HepG2 (cell line): Measurements from ENCODE around the gene HEXIM1. TPM values are rescaled to one million over a fixed set of nuclear protein-coding genes. Genes with fewer than 3 reads are reported as not detected.

ENCODE experiments used
- ASH2L ChIP-seq: fragments of 300-600, 200-600 bp; sonication (generic); IDR thresholded peaks from 2 replicates; pipeline ENCODE4 v1.7.0; 2017; ENCODE audit warnings: low read depth, mild to moderate bottlenecking, moderate library complexity, mixed read lengths, low read length; ENCODE audit not compliant: insufficient read length
- HMGA1 ChIP-seq: sonication (generic); formaldehyde crosslinking; conservative IDR thresholded peaks from 2 replicates; pipeline ENCODE4 v1.4.0; 2020; ENCODE audit warnings: missing genetic modification reagents
- KDM4B ChIP-seq: sonication (generic); formaldehyde crosslinking; IDR thresholded peaks from 2 replicates; pipeline ENCODE4 v1.4.0; 2020; ENCODE audit warnings: missing genetic modification reagents
- NR2F1 ChIP-seq, 2 experiments: fragments of 450-650 bp in 1 of 2; formaldehyde crosslinking in 1 of 2; IDR thresholded peaks; 2 replicates each; pipeline versions ENCODE4 v1.5.0 to v1.6.1; 2016 to 2020; ENCODE audit warnings: mild to moderate bottlenecking in 1 of 2, missing compliant biosample characterization in 1 of 2, missing genetic modification reagents in 1 of 2, moderate library complexity in 1 of 2
- PHB2 ChIP-seq: fragments of 450-650 bp; IDR thresholded peaks from 2 replicates; pipeline ENCODE4 v1.6.1; 2018; ENCODE audit not compliant: partially characterized antibody
- REPIN1 ChIP-seq: sonication (generic); formaldehyde crosslinking; IDR thresholded peaks from 2 replicates; pipeline ENCODE4 v1.8.0; 2022; ENCODE audit warnings: missing genetic modification reagents, low read depth, mild to moderate bottlenecking, borderline replicate concordance
- SIN3B ChIP-seq: fragments of 150-350 bp; IDR thresholded peaks from 2 replicates; pipeline ENCODE4 v1.6.1; 2014; ENCODE audit warnings: low read length
- YEATS4 ChIP-seq: sonication (generic); formaldehyde crosslinking; IDR thresholded peaks from 2 replicates; pipeline ENCODE4 v1.4.0; 2020; ENCODE audit warnings: missing genetic modification reagents, borderline replicate concordance
- ZFP36L1 ChIP-seq: sonication (generic); formaldehyde crosslinking; IDR thresholded peaks from 2 replicates; pipeline ENCODE4 v1.8.0; 2022; ENCODE audit warnings: mild to moderate bottlenecking, missing genetic modification reagents, moderate library complexity
- ZIK1 ChIP-seq: sonication (generic); formaldehyde crosslinking; IDR thresholded peaks from 2 replicates; pipeline ENCODE4 v1.5.0; 2020; ENCODE audit warnings: mild to moderate bottlenecking, low read depth, missing genetic modification reagents, borderline replicate concordance
- ZKSCAN5 ChIP-seq: sonication (generic); formaldehyde crosslinking; IDR thresholded peaks from 2 replicates; pipeline ENCODE4 v1.5.1; 2020; ENCODE audit warnings: mild to moderate bottlenecking, missing genetic modification reagents
- ZNF484 ChIP-seq: sonication (generic); formaldehyde crosslinking; IDR thresholded peaks from 2 replicates; pipeline ENCODE4 v1.5.1; 2020; ENCODE audit warnings: mild to moderate bottlenecking, low read depth, missing genetic modification reagents, borderline replicate concordance
- ZNF563 ChIP-seq: sonication (generic); formaldehyde crosslinking; IDR thresholded peaks from 2 replicates; pipeline ENCODE4 v1.8.0; 2022; ENCODE audit warnings: mild to moderate bottlenecking, moderate library complexity, missing genetic modification reagents
- ZNF570 ChIP-seq: sonication (generic); formaldehyde crosslinking; IDR thresholded peaks from 2 replicates; pipeline ENCODE4 v1.4.0; 2020; ENCODE audit warnings: mild to moderate bottlenecking, missing genetic modification reagents, borderline replicate concordance
- ZNF775 ChIP-seq: sonication (generic); formaldehyde crosslinking; IDR thresholded peaks from 2 replicates; pipeline ENCODE4 v1.4.0; 2020; ENCODE audit warnings: missing genetic modification reagents, mild to moderate bottlenecking, moderate library complexity, borderline replicate concordance
- ZNF883 ChIP-seq: sonication (generic); formaldehyde crosslinking; IDR thresholded peaks from 2 replicates; pipeline ENCODE4 v1.5.1; 2020; ENCODE audit warnings: mild to moderate bottlenecking, missing genetic modification reagents; ENCODE audit errors: not compliant biosample characterization
- polyA plus RNA-seq, 8 experiments: library from polyadenylated mRNA; depleted of rRNA in 3 of 8; stranded (reverse) in 7 of 8; unstranded in 1 of 8; fragments of >200 nt; fragmentation: Illumina TruSeq in 4 of 8; extraction: Trizol in 4 of 8; gene quantifications; 2 replicates each; pipeline versions ENCODE4 v1.2.1 to v1.2.3, GENCODE V29; 2011 to 2016; ENCODE audit warnings: low read depth in 4 of 8, missing spikeins in 1 of 8, mixed read lengths in 1 of 8; ENCODE audit not compliant: insufficient read depth in 1 of 8
- total RNA-seq, 5 experiments: library from RNA; depleted of rRNA; stranded (reverse); fragments of >200 nt; fragmentation: Illumina TruSeq; extraction: Trizol; gene quantifications; 2 replicates each; pipeline ENCODE4 v1.2.3, GENCODE V29; 2016; ENCODE audit warnings: low read depth in 1 of 5
- TF ChIP-seq, protein P1 (sequence below): IDR thresholded peaks from 2 replicates; pipeline ENCODE4 v1.6.1; 2016; ENCODE audit warnings: low read depth, missing genetic modification reagents, missing compliant biosample characterization
- TF ChIP-seq, protein P2 (sequence below): sonication (generic); formaldehyde crosslinking; IDR thresholded peaks from 2 replicates; pipeline ENCODE4 v1.5.1; 2020; ENCODE audit warnings: mild to moderate bottlenecking, missing genetic modification reagents, borderline replicate concordance
- TF ChIP-seq, protein P3 (sequence below): IDR thresholded peaks from 2 replicates; pipeline ENCODE4 v1.6.1; 2016; ENCODE audit warnings: low read depth, borderline replicate concordance
- TF ChIP-seq, protein P4 (sequence below): sonication (generic); formaldehyde crosslinking; IDR thresholded peaks from 2 replicates; pipeline ENCODE4 v1.4.0; 2020; ENCODE audit warnings: missing genetic modification reagents

HEXIM1 gene
- total and polyA plus RNA-seq, 2 of the 13 experiments (the other 11 are each of a cell fraction or from before 2014, with no cell fraction given), result 10.5 to 16.6 TPM

DNA sequence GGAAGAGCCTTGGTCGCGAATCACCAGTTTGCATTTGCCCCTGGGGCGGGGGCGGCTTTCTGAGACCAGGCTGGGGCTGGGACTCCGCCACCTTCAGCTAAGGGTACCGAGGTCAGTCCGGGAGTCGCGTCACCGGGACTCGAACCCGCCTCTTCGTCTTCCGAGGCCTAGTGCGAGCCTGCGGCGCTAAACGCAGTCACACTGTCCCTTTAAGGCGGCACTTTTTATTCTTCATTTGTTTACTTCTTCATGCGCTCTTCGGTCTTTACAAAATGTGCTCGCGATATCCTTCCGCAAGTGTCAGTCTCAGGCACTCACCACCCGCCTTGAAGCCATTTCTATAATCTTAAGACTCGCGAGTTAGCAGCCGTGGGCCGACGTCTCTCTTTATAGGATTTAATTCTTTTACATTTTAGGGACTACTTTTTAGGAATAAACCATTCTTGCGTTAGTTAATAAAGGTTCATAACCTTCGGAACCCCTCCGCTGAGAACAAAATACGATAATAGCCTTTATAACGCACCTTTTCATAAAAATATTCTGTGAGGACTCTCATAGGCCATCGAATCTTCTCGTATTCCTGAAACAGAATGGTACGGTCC, 593 bp upstream of the HEXIM1 start (continued):
- TF ChIP-seq ZNF484 (no peak), ASH2L (peak; percentile 99), ZNF570 (no peak), ZNF883 (no peak), ZNF563 (CRISPR knock-in tag) (peak; percentile 77), PHB2 (no peak), ZIK1 (CRISPR knock-in tag) (no peak), NR2F1 (CRISPR knock-in tag; IDR thresholded peaks at IDR 0.05) (peak; percentile 6 to 79; a peak in 2 of 4 replicates), YEATS4 (CRISPR knock-in tag) (peak; percentile 90), ZKSCAN5 (CRISPR knock-in tag) (no peak), HMGA1 (CRISPR knock-in tag) (no peak), ZFP36L1 (CRISPR knock-in tag) (peak; percentile 35; the same call in 1 of the 2 replicates), REPIN1 (no peak), SIN3B (no peak), KDM4B (CRISPR knock-in tag) (peak; percentile 52; the same call in 1 of the 2 replicates), ZNF775 (CRISPR knock-in tag) (0 out of 2 replicates have a peak, but pooled peaks have one; percentile 26)
- TF ChIP-seq, protein P1, sequence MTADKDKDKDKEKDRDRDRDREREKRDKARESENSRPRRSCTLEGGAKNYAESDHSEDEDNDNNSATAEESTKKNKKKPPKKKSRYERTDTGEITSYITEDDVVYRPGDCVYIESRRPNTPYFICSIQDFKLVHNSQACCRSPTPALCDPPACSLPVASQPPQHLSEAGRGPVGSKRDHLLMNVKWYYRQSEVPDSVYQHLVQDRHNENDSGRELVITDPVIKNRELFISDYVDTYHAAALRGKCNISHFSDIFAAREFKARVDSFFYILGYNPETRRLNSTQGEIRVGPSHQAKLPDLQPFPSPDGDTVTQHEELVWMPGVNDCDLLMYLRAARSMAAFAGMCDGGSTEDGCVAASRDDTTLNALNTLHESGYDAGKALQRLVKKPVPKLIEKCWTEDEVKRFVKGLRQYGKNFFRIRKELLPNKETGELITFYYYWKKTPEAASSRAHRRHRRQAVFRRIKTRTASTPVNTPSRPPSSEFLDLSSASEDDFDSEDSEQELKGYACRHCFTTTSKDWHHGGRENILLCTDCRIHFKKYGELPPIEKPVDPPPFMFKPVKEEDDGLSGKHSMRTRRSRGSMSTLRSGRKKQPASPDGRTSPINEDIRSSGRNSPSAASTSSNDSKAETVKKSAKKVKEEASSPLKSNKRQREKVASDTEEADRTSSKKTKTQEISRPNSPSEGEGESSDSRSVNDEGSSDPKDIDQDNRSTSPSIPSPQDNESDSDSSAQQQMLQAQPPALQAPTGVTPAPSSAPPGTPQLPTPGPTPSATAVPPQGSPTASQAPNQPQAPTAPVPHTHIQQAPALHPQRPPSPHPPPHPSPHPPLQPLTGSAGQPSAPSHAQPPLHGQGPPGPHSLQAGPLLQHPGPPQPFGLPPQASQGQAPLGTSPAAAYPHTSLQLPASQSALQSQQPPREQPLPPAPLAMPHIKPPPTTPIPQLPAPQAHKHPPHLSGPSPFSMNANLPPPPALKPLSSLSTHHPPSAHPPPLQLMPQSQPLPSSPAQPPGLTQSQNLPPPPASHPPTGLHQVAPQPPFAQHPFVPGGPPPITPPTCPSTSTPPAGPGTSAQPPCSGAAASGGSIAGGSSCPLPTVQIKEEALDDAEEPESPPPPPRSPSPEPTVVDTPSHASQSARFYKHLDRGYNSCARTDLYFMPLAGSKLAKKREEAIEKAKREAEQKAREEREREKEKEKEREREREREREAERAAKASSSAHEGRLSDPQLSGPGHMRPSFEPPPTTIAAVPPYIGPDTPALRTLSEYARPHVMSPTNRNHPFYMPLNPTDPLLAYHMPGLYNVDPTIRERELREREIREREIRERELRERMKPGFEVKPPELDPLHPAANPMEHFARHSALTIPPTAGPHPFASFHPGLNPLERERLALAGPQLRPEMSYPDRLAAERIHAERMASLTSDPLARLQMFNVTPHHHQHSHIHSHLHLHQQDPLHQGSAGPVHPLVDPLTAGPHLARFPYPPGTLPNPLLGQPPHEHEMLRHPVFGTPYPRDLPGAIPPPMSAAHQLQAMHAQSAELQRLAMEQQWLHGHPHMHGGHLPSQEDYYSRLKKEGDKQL, result no peak
- TF ChIP-seq, protein P2, sequence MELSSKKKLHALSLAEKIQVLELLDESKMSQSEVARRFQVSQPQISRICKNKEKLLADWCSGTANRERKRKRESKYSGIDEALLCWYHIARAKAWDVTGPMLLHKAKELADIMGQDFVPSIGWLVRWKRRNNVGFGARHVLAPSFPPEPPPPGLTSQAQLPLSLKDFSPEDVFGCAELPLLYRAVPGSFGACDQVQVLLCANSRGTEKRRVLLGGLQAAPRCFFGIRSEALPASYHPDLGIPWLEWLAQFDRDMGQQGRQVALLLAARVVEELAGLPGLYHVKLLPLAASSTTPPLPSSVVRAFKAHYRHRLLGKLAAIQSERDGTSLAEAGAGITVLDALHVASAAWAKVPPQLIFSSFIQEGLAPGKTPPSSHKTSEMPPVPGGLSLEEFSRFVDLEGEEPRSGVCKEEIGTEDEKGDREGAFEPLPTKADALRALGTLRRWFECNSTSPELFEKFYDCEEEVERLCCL, result no peak
- TF ChIP-seq, protein P3, sequence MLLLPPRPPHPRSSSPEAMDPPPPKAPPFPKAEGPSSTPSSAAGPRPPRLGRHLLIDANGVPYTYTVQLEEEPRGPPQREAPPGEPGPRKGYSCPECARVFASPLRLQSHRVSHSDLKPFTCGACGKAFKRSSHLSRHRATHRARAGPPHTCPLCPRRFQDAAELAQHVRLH (CRISPR knock-in tag), result 0 out of 2 replicates have a peak, but pooled peaks have one; percentile 40
- TF ChIP-seq, protein P4, sequence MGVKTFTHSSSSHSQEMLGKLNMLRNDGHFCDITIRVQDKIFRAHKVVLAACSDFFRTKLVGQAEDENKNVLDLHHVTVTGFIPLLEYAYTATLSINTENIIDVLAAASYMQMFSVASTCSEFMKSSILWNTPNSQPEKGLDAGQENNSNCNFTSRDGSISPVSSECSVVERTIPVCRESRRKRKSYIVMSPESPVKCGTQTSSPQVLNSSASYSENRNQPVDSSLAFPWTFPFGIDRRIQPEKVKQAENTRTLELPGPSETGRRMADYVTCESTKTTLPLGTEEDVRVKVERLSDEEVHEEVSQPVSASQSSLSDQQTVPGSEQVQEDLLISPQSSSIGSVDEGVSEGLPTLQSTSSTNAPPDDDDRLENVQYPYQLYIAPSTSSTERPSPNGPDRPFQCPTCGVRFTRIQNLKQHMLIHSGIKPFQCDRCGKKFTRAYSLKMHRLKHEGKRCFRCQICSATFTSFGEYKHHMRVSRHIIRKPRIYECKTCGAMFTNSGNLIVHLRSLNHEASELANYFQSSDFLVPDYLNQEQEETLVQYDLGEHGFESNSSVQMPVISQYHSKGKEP (CRISPR knock-in tag), result 0 out of 2 replicates have a peak, but pooled peaks have one; percentile 11
